GM18511 (cell line): ENCODE data around the gene RPH3AL.
"Not testable (repeated sequence)": the region's sequence is repeated elsewhere in the genome, so short reads cannot be mapped to it uniquely, and the experiment has no call there.

Source experiments
- ATAC-seq: cut with Tn5 transposase; IDR thresholded peaks from one replicate; pipeline ENCODE4 v1.9.1; 2021; ENCODE audit warnings: mild to moderate bottlenecking, moderate library complexity; ENCODE audit not compliant: unreplicated experiment

The RPH3AL gene

DNA sequence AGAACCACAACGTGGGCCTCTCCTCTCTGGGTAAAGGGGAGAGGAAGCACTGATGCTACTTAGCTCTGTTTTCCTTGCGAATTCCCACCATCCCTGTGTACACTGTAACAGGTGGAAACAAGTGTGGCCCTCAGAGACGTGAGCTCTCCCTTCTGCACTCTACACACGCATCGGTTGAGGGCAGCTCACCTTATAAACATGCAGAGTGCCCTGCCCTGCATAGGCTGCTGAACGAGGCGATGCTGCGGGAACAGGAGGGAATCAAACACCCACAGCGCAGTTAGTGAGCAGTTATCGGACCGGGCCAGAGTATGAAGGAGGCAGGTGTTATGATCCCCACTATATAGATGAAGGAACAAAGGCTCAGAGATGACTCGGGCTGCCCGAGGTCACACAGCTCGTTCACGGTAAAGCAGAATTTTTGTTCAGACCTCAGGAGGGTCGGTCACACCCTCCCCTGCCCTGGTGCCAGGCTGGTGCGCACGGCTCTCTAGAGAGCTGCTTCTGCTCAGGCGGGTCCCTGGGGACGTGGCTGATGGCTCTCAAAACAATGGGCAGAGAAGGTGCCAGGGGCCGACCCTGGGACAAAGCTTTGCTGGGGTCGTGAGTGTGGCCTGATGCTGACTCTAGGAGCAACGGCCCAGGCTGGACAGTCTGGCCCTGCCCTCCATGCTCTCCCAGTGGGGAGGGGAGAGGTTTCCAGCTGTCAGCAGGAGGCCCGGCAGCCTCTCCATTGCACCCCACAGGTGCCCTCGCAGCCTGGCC is 68.5 kb downstream of the RPH3AL start:
- no peak for ATAC-seq

DNA sequence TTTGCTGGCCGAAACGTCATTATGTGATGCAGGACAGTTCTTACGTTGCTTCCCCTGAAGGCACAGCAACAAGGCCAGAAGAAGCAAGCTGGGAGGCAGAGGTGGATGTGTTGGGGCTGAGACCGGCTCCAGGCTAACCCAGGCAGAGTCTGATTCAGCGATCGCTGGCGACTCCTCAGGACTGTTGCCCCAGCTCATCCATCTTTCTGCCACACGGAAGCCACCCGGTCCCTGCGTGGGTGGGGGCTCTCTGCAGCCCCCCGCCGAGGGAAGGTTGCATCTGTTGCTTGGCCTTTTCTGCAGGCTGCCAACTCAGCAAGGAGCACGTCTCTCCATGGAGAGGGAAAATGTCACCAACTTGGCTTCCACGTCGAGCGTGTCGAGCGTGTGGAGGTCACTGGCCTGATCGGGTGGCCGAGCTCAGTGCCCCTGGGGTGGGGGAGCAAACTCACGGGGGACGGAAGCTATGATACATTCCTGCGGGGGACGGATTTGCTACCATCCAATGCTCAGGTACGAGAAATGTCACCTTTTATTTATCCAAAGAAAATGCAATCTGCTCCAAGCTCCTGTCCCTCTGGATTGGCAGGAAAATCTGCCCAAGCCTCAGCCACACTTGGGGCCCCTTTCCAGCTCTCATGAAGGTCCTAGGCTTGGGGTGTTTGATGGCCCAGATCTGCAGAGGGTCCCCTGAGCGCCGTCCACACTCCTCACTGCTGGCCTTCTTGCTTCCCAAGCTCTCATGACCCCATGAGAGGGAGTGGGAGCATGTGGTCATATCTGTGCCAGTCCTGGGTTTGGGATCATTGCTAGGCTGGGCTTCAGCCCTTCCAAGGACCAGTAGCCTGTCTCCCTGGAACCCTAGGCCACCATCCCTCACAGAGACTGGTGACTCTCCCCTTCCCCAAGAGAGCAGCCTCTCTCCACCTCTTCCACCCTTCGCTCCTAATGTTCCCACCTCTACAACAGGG is 69.4 kb downstream of the RPH3AL start:
- no peak for ATAC-seq

DNA sequence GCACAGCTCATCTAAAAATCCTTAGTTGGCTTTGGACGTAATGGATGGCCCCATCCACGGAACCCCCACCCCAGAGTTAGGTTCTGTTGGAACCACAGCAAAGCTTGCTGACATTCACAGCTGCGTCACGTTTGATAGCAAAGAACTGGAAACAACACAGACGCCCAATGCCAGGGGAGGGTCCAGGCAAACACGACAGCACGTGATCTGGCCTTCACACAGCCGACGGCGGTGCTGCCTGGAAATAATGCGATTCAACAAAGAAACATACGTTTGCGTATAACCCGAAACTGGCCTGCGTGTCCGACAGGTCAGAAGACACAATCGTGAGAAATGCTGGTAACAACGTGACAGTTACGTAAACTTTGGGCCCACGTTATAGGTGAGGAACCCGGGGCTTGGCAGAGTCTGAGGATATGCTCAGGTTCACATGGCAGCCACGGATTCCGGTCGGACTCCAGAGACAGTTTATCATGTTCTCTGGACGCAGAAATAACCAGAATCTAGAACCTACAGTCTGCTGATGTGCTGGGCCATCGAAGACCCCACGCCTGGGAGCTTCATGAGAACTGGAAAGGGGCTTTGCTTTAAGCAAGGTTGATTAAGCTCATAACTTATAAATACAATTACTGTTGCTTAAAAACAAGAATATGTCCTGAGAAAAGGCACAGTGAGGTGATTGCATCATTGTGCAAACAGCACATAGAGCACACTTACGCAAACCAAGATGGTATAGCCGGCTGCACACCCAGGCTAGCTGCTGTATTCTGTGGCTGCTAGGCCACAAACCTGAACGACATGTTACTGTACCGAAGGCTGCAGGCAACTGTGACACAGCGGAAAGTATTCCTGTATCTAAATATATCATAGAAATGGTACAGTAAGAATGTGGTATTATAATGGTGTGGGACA is 70.4 kb downstream of the RPH3AL start:
- ATAC-seq, result no peak

DNA sequence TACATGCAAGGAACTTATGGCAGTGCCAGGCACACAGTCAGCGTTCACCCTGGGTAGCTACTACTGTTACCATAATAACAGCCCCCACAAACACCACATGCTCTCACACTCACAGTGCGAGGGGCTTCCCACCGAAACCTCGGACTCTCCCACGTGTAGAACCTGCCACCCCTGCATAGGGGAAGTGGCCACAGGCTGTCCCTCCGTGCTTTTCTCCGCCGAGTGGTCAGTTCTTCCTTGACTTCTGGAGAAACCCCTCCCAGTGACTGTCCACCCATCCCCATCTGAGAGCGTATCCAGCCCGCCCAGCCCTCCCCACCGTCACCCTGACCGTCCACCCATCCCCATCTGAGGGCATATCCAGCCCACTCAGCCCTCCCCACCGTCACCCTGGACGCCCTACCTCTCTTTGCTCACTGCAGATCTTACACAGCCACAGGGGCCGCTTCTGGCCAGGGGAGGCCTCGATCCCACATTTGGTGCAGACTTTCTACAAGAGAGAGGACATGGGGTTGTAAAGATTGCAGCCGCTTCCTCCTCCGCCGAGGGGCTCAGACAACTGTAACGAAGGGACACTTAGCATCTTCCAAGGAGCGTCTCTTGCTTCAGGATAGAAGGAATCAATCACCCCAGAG is 71.1 kb downstream of the RPH3AL start:
- ATAC-seq, result no peak

DNA sequence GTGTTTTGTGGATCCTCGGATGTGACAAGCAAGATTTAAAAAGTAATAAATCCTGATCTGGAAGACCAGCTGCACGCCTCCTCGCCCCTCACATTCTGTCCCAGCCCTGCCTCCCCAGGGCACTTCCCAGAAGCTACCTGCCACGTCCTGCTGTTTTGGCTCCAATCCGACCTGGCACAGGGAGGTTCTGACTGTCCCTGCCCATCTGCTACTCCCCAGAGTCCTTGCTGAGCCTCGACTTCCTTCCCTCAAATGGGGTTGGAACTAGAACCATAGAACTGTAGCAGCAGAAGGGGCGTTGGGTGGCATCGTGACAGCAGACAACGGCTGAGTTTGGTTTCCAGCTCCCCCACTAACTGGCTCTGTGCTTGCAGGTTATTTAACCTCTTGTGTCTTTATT is 71.7 kb downstream of the RPH3AL start:
- no peak for ATAC-seq

DNA sequence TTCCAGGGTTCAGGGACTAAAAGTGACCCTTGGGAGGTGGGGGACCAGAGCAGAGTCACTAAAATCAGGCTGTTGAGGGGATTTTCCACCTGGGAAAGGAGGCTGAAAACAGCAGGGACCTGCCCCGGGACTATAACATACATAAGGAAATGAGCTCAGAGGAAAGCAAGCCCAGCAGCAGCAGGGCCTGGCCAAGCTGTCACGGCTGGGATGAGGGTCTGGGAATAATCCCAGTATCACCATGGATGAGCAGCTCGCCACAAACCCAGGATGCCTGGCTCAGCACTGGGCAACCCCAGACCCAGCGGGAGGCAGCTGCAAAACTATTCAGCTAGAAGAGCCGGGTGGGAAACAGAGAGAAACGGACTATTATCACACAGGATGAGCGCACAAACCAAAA is 72.4 kb downstream of the RPH3AL start:
- no peak for ATAC-seq

DNA sequence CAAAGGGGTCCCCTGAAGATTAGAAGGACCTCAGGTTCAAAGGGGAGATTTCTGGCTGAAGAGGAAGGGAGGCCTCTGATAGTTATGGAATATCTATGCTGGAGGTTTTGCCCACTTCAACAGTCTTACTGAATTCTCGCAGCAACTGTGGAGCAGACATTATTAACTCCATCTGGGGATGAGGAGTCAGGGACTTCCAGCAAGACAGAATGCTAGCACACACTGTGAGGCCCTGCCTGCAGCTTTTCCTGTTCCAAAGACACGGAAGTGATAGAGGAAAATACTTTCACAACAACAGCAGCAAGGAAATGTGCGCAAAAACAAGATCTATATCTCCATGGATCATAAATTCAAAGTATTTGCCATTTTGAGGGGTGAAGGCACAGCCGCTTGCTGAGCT is 72.8 kb downstream of the RPH3AL start:
- no peak for ATAC-seq

DNA sequence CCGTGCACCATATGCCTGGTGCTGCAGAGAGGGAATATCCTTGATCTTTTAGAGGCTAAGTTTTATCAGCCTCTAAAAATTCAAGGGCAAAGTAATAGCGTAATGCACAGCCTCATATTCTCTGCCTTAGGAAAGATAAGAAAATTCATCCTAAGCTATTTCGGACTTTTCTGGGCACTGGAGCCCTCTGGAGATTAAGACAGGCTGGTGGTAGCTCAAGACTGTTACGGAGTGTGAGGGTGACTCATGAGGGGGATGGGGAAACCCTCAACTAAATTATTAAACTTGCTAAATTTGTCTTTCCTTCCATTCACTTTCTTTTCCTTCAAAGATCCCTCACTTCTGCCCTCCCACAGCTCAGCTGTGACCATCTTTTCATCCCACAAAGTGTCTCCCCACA is 73.3 kb downstream of the RPH3AL start:
- ATAC-seq, result no peak

DNA sequence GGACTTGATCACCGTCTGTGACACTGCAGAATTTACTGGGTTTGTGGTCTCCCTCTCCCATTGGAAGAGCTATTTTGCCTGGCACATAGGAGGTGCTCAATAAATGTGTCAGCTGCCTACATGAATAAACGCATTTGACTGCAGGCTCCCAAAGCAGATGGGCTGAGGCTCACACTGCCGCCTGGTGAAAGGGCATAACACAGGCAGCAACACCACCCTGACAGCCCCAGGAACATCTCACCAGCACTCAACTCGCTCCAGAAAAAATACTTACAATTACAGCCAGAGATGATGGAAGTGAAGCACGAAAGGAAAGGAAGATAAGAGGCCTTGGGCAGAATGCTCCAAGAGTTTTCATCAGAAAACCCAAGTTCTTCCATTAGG is 73.9 kb downstream of the RPH3AL start:
- no peak for ATAC-seq

DNA sequence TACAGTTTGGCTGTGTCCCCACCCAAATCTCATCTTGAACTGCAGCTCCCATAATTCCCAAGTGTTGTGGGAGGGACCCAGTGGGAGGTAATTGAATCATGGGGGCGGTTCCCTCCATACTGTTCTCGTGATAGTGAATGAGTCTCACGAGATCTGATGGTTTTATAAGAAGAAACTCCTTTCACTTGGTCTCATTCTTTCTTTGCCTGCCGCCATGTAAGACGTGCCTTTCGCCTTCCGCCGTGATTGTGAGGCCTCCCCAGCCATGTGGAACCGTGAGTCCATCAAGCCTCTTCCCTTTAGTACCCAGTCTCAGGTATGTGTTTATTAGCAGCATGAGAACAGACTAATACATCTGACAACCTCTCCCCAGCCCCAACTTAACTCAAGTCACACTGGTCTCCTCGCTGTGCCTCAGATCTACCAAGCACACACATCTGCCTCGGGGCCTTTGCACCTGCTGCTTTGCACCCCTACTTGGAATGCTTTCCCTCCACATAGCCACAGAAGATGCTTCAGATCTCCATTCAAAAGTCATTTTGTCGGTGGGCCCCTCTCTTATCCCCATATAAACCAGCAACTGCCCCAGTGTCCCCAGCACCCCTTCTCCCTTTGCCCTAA is 74.4 kb downstream of the RPH3AL start:
- no peak for ATAC-seq

DNA sequence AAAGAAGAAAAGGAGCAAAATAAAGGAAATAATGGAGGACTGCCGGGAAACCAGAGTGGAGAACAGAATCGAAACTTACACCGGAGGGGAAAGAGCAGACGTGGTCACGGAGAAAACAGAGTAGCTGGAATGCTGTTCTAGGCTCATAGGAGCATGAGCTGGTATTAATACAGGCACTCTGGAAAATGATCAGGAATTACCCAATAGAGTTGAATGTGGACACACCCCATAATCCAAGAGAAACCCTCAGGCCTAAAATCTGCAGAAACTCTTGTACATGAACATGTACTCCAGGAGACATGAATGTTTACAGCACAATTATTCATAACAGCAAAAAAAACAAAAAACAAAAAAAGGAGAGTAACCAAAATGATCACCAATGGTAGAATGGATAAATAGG is 77.7 kb downstream of the RPH3AL start:
- no peak for ATAC-seq

DNA sequence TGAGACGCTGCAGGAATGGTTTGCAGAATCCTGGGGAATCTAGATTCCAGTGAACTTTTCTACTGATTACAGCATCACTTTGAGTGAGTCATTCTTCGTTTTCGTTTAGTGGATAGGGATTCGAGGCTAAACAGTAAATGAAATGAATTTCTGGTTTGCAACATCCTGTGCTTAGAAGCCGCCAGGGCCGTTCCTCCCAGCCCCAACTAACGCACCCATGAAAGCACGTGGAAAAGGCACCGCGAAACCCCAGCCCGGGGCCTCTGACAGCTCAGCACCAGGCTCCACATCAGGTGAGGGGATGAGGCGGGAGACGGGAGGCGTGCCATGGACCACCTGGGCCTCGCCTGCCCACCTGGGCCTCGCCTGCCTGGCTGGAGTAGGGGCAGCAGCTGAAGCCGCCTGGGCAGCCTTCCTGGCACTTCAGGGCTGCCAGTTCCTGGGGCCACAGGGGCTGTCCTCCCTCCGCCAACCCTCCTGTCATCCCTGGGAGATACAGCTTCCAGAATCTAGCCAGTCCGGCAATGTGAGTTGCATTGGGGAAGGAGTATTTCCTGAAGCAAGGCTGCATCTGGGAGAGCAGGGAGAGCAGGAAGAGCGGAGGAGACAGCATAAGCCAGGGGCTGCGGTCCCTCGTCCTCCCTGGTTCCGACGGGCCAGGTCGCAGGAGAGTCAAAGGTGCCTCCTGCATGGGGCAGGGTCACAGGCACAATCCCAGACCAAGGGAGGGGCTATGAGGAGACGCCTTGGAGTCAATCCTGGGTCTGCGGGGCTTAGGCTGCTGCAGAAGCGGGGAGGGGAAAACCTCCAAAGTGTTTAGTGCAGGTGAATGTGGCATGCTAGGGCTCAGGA is 78.4 kb downstream of the RPH3AL start:
- ATAC-seq, result no peak

DNA sequence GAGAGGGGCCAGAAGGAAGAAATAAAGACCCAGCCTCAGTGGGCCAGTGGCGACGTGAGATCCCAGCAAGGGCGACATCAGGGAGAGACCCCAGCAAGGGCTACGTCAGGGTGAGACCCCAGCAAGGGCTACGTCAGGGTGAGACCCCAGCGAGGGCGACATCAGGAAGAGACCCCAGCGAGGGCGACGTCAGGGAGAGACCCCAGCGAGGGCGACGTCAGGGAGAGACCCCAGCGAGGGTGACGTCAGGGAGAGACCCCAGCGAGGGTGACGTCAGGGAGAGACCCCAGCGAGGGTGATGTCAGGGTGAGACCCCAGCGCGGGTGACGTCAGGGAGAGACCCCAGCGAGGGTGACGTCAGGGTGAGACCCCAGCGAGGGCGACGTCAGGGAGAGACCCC is 79.8 kb downstream of the RPH3AL start:
- not testable (repeated sequence) for ATAC-seq

DNA sequence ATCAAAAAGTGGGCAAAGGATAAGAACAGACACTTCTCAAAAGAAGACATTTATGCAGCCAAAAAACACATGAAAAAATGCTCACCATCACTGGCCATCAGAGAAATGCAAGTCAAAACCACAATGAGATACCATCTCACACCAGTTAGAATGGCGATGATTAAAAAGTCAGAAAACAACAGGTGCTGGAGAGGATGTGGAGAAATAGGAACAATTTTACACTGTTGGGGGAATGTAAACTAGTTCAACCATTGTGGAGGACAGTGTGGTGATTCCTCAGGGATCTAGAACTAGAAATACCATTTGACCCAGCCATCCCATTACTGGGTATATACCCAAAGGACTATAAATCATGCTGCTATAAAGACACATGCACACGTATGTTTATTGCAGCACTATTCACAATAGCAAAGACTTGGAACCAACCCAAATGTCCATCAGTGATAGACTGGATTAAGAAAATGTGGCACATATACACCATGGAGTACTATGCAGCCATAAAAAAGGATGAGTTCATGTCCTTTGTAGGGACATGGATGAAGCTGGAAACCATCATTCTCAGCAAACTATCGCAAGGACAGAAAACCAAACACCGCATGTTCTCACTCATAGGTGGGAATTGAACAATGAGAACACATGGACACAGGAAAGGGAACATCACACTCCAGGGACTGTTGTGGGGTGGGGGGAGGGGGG is 80.5 kb downstream of the RPH3AL start:
- ATAC-seq, result not testable (repeated sequence)

DNA sequence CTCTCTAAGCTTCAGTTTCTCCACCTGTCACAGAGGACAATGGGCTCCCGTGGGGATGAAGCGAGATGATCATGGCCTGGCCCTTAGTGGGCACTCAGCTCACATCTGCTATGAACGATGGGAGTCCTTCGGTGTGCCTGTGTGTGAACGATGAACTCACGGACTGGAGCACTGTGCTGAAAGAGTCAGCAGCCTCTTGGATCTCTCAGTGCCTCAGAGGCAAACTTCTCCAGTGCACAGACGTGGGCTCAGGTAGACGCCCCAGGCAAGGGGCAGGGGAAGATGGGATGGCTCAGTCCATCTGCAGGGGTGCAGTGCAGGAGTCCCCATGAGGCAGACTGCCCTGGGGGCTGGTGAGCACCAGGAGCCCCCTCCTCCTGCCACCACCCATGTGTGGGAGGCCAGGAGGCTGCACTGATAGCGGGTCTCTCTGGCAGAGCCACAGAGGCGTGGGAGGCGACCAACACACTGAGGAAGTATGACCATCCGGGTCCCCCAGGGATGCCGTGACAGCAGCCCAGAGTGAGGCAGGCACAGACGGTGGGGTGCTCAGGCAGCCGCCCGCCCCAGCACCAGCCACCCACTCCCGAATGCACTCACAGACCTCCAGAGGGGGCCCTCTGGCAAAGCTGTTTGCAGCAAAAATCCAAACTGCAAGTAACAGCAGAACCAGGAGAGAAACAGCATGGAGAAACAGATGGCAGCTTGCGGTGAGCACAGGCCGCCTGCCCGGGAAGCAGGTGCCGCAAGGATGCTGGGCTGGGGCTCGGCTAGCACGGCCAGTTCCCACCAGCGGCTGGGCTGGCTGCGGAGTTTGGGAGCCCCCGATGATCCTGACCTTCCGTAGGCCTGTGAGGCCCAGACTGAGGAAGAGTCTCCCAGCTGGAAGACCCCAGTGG is 82.7 kb downstream of the RPH3AL start:
- no peak for ATAC-seq

DNA sequence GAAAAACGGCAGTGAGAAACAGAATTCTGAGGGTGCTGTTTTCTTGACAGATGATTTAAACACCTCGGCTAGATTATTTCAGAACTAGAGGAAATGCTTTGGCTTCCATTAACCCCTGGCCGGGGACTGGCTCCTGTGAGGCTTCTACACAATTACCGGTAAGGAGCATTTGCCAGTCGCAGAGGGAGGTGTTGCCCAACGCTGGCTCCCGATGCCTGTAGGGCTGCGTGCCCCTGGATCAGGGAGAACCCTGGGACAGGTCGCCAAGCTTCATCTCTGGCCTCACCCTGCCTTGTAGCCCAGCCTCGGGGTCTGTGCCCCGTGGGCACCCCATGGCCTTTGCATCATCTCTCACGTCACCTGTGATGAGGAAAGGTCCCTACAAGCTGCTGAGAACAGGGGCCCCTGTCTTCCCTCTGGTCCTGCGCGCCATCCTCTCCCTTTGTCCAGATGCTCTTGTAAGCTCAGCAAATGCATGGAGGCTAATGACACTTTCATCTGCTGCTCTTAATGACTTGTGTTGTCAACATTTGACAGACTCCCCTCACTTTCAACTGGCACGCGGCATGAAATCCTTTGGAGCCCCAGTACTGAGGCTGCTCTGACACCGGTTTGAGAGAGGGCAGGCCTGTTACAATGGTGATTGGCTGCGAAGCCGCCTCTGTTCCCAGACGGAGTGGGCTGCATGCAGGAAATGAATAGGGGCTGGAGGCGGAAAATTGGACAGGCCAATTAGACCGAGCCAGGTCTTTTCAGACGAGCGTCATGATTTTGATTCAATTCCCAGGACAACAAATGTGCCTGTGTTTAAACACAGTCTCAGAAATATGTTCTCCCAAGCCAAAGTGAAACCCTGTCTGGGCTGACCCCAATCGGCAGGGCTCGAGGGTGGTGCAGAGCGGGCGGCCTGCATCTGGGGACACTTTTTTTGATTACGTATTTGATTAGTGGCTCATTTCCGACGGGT is 85.6 kb downstream of the RPH3AL start:
- no peak for ATAC-seq
